Measurements from ENCODE around the gene ANKRD9.

DNA sequence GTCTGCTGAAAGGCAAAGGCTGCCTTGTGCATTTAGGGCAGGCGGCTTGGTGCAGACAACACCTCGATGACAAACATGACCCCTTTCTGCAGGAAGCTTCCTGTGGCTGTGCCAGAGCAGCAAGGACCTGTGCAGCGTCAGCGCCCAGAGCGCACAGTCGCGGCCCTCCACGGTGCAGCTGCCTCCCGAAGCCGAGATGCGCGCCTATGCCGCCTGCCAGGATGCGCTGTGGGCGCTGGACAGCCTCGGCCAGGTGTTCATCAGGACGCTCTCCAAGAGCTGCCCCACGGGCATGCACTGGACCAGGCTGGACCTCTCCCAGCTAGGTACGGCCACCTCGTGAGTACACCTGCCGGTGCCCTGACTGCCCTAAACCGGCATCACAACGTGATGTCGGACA is 57.3 kb downstream of the ANKRD9 start:
- TF ChIP-seq, protein P1, sequence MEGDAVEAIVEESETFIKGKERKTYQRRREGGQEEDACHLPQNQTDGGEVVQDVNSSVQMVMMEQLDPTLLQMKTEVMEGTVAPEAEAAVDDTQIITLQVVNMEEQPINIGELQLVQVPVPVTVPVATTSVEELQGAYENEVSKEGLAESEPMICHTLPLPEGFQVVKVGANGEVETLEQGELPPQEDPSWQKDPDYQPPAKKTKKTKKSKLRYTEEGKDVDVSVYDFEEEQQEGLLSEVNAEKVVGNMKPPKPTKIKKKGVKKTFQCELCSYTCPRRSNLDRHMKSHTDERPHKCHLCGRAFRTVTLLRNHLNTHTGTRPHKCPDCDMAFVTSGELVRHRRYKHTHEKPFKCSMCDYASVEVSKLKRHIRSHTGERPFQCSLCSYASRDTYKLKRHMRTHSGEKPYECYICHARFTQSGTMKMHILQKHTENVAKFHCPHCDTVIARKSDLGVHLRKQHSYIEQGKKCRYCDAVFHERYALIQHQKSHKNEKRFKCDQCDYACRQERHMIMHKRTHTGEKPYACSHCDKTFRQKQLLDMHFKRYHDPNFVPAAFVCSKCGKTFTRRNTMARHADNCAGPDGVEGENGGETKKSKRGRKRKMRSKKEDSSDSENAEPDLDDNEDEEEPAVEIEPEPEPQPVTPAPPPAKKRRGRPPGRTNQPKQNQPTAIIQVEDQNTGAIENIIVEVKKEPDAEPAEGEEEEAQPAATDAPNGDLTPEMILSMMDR (IDR thresholded peaks at IDR 0.05) = no peak
- TF ChIP-seq POLR2AphosphoS5 (IDR thresholded peaks at IDR 0.05; ENCODE audit: insufficient read depth in 1 of 2, low read depth in 1 of 2) = no peak
